GM15510 (cell line): ENCODE results near the gene DDC.

Experiments
- POLR2A ChIP-seq: IDR thresholded peaks from 3 replicates; pipeline ENCODE4 v1.6.1; 2011; ENCODE audit warnings: borderline replicate concordance; ENCODE audit not compliant: insufficient read length; ENCODE audit errors: extremely low read depth

DDC gene

GRCh38 chr7:50564640-50565558 lies at the start of gene DDC:
DDC (minus strand) TSS chr7:50565405; CDS start chr7:50544085, 21,320 bp downstream.
- TF ChIP-seq POLR2A = no peak

GRCh38 chr7:50613473-50613872 lies 48.3 kb upstream of the DDC start:
- TF ChIP-seq POLR2A = no peak

- no peak for TF ChIP-seq POLR2A
These were observed 47.5 kb upstream of the DDC start for GRCh38 chr7:50612704-50613103.

- TF ChIP-seq POLR2A = no peak
These were observed 45.5 kb upstream of the DDC start for GRCh38 chr7:50610521-50611277.

GRCh38 chr7:50608196-50608906 lies 43.1 kb upstream of the DDC start:
- TF ChIP-seq POLR2A = no peak

GRCh38 chr7:50607524-50608125 lies 42.4 kb upstream of the DDC start:
- TF ChIP-seq POLR2A = no peak

- no peak for TF ChIP-seq POLR2A
These were observed 39.9 kb upstream of the DDC start for GRCh38 chr7:50605059-50605458.

GRCh38 chr7:50603287-50603686 lies 38.1 kb upstream of the DDC start:
- no peak for TF ChIP-seq POLR2A

- TF ChIP-seq POLR2A = no peak
These were observed 34.2 kb upstream of the DDC start for GRCh38 chr7:50599385-50599784.

- no peak for TF ChIP-seq POLR2A
These were observed 33.5 kb upstream of the DDC start for GRCh38 chr7:50598460-50599343.

- no peak for TF ChIP-seq POLR2A
These were observed 31.3 kb upstream of the DDC start for GRCh38 chr7:50596484-50596883.

- no peak for TF ChIP-seq POLR2A
These were observed 30.4 kb upstream of the DDC start for GRCh38 chr7:50595491-50596102.
